Measurements from ENCODE around the gene PLXDC2.
"Not testable (repeated sequence)": the region's sequence is repeated elsewhere in the genome, so short reads cannot be mapped to it uniquely, and the experiment has no call there.

Gene PLXDC2

DNA sequence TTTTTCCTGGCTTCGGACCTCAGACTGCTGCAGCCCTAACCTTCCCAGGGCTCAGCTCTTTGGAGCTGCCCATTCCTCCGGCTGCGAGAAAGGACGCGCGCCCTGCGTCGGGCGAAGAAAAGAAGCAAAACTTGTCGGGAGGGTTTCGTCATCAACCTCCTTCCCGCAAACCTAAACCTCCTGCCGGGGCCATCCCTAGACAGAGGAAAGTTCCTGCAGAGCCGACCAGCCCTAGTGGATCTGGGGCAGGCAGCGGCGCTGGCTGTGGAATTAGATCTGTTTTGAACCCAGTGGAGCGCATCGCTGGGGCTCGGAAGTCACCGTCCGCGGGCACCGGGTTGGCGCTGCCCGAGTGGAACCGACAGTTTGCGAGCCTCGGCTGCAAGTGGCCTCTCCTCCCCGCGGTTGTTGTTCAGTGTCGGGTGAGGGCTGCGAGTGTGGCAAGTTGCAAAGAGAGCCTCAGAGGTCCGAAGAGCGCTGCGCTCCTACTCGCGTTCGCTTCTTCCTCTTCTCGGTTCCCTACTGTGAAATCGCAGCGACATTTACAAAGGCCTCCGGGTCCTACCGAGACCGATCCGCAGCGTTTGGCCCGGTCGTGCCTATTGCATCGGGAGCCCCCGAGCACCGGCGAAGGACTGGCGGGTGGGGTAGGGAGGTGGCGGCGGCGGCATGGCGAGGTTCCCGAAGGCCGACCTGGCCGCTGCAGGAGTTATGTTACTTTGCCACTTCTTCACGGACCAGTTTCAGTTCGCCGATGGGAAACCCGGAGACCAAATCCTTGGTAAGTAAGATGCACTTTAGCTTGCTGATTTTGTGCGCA is at the start of gene PLXDC2:
TSS of gene PLXDC2 (plus strand) at position 22 of the 820 bp plus-strand sequence.
- DNase-seq (ENCODE audit: low read depth): no peak

DNA sequence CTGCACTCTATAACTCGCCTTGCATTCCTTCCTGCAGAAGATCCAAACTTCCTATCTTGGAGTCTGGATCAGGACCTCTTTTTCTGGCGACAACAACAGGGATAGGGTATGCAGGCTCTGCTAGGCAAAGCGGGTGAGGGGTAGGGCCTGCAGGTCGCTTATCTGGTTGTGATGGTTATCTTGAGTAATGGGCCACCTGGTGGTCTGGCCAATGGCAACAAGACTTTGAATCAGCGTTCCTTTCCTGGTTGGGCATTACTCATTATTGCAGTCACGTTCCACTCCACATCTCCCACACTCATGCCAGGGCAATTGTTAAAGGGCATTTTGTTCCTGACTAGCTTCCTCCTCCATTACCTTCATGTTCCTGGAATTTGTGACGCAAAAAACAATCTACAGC is 48.4 kb upstream of the PLXDC2 start:
- DNase-seq (ENCODE audit: low read depth): no peak

DNA sequence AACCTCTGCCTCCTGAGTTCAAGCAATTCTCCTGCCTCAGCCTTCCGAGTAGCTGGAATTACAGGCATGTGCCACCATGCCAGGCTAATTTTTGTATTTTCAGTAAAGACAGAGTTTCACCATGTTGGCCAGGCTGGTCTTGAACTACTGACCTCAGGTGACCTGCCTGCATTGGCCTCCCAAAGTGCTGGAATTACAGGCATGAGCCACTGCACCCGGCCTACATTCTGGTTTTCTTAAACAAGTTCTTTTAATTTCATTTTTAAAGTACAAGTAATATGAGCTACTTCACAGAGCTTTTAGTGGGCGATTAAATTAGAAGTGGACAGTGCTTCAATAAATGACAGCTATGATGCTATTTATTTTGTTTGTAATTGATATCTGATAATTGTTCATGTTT is 46.4 kb upstream of the PLXDC2 start:
- not testable (repeated sequence) for DNase-seq (ENCODE audit: low read depth)

DNA sequence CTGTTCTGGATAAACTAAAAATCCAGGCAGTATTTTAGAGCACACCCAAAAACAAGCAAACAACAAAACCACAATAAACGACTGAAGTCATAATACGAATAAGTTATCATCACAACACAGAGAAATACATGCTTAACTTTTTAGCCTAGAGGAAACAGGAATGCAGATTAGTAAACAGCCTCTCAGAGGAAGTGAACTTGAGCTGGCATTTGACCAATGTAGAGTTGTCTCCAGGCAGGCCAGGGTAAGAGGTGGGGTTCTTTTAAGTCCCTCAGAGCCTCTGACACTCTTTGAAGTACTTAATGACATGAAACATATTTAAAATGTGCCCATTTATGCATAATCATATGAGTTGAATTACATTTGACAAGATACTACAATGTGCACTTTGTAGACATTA is 43.3 kb upstream of the PLXDC2 start:
- DNase-seq (ENCODE audit: low read depth): no peak

DNA sequence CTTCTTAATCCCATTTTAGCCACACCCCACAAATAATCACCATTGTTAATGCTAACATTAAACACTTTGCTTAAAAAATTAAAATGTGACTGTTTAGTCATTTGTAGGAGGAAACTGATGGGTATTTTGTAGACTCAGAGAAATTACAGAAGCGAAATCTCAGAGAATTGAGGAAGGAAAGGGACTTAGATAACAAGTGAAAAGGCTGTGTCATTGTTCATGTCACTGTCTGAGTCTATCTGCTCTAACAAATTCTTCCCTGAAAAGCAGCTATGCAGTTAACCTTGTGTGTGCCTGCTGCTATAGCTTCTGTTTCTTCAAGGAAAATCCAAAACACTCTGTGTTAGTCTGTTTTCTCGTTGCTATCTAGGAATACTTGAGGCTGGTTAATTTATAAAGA is 40.9 kb upstream of the PLXDC2 start:
- DNase-seq (ENCODE audit: low read depth): no peak

DNA sequence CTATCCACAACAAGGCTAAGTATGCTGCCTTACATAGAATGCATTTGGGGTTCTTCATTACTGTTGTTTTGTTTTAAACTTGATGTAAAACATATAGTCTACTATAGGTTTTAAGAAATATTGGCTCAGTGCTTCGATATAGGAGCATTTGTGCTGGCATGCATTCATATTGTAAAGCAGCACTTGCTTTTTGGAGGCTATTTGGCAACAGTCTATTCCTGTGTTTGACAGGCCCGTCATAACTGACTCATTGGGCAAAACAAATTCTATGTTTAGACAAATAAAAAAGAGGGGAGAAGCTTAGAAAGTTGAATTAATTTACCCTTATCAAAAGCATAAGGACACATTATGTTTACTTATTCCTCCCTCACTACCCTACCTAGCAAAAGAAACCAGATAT is 38.4 kb upstream of the PLXDC2 start:
- DNase-seq (ENCODE audit: low read depth): no peak

DNA sequence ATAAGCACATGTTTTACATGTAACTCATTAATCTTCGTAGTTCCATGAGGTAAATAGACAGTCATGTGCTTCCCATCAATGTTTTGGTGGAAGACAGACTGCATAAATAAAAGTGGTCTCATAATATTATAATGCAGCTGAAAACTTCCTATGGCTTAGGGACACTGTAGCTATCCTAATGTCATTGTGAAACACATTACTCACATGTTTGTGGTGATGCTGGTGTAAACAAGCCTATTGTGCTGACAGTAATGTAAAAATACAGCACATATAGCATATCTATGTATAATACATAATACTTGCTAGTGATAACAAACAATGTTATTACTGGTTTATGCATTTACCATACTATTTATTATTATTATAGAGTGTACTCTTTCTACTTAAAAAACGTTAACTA is 37.2 kb upstream of the PLXDC2 start:
- no peak for DNase-seq (ENCODE audit: low read depth)

DNA sequence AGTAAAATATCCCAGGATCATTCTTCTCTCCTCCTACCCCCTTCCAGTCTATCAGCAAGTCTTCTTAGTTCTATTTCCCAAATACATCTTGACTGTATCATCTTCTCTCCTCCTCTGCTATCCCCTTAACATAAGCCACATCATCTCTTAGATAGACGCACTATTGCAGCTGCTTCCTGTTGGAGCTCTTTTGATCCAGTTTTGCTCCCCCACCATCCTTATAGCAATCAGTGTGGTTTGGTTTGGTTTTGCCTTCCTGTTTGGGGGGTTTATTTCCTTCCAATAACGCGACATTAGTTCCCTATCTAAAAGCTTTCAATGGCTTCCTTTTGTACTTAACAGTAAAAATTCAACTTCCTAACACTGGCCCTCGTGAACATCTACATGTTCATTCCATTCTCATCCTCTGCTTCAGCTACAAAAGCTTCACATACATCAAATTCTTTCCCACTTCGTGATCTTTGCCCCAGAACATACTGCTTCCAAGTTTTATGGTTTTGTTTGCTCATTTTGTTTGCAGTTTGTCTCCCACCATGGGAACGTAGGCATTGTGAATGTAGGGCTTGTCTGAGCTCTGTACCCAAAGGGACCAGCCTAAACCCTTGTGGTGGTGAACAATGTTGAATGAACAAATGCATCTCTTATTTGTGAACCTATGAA is 33.7 kb upstream of the PLXDC2 start:
- no peak for DNase-seq (ENCODE audit: low read depth)

DNA sequence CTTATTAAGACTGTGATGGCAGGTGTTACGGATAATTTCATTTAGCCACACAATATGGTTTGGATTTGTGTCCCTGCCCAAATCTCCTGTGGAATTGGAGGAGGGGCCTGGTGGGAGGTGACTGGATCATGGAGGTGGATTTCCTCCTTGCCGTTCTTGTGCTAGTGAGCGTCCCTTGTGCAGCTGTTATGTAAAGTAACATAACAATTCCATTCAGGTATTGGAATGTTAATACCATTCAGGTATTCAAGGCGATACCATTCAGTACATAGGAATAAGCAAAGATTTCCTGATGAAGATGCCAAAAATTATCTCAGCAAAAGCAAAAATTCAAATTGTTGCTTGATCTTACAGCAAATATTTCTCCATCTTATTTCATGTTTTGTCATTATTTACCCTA is 32.5 kb upstream of the PLXDC2 start:
- no peak for DNase-seq (ENCODE audit: low read depth)

DNA sequence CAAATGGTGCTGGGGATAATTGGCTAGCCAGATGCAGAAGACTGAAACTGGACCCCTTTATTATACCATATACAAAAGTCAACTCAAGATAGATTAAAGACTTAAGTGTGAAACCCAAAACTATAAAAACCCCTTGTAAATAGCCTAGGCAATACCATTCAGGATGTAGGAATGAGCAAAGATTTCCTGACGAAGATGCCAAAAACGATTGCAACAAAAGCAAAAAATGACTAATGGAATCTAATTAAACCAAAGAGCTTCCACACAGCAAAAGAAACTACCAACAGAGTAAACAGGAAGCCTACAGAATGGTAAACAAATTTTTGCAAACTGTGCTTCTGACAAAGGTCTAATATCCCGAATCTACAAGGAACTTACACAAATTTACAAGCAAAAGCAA is 30.9 kb upstream of the PLXDC2 start:
- no peak for DNase-seq (ENCODE audit: low read depth)

DNA sequence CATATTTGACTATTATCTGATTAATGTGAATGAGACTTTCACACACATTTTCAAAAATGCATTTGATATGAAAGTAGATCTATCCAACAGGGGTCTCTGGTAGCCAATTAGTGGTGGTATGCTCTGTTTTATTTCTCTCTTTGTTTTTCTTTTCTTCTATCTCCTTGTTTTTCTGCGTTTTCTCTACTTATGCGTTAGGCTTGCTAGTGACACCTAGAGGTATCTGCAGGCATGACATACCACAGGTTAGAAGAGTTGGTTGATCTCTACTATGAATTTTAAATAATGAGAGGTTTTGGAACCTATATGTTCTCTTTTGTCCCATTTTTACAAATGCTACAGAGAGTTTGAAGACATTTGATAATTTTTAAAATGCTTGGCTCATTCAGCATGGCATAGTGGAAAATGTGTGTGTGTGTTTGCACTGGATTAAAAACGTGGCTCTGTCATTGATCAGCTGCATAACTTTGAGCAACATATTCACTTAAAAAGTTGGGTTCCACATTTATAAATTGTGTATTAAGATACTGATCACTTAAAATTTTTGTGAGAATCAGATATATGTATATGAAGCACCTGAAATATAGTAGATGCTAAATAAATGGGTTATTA is 28.1 kb upstream of the PLXDC2 start:
- DNase-seq (ENCODE audit: low read depth): no peak

DNA sequence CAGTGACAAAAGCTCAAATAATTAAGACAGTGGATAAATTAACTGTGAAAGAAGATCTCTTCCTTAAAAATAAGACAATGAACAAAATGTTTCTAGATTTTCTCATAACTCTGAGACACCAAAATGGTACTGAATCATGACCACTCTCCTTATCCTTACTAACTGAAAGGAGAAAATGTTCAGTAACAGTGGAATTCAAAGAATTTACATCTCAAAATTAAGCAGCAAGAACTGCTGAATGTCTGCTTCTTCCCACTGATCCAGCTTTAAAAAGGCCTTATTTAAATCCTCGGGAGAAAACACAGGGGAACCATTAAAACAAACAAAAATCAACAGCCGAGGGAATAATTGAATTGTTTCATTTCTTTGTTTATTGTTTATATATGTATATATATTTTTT is 27.3 kb upstream of the PLXDC2 start:
- no peak for DNase-seq (ENCODE audit: low read depth)

DNA sequence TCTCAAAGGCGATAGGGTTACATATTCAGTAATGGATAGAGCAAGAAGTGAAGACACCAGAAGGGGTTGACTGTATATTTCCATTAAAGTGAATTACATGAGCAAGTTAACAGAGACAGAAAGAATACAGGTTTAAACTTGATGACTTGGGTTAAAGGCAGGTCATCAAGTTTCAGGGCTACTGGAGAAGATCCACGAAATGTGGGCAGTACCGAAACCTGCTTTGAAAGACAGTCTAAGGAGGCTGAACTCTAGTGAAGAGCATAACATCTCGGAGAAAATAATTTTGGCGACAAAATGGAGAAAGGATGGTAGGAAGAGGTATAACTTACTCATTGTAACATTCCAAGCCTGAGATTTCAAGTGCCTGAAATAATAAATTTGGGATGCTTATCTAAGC is 26.6 kb upstream of the PLXDC2 start:
- no peak for DNase-seq (ENCODE audit: low read depth)

DNA sequence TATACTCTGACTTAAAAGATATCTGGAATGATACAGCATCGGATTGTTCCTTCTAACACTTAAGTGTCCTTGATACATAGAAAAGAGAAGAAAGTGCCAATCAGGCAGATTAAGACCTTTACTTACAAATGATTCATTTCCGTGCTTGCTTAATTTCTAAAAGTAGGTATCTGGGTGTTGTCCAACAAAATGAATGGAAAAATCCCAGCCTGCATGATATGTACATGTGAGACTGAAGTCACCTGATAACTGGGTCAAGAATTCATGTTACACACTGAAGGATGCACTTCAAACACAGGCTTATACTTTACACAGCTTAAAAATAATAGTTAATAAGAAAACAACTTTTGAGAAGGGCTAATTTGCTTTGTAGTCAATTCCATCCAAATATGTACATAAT is 25.2 kb upstream of the PLXDC2 start:
- no peak for DNase-seq (ENCODE audit: low read depth)

DNA sequence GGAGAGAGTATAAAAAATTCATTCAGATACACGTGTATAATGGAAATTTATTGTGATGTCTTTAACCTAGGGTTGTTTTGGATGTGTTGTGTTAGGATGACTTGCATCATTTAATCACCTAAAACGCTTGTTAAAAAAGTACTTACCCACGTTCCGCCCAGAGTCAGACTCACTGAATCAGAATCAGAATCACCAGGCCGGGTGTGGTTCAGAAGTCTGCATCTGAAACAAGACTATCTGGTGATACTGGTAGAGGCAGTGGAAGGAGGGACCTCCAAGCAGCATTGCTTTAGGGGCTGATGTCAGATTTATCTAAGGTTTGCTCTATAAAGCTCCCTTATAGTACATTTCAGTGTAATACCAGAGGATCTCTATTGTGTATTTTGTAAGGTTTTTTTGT is 20.5 kb upstream of the PLXDC2 start:
- DNase-seq (ENCODE audit: low read depth): no peak

DNA sequence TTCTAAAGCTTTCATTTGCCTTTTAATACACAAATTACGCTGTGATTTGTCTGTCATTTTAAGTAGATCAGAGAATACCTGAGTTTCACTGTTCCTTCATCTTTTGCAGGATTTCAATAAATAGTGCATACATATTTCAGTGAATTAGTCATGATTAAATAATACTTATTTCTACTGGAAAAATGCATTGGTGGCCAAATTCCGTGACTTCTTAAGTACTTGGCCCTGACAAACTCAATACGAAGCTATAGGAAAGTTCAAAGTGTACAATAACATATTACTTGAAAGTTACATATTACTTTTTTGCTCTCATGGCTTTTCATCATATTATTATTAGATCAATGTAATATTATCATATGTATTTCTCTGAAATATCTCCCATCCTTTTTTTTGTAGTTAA is 16.1 kb upstream of the PLXDC2 start:
- no peak for DNase-seq (ENCODE audit: low read depth)

DNA sequence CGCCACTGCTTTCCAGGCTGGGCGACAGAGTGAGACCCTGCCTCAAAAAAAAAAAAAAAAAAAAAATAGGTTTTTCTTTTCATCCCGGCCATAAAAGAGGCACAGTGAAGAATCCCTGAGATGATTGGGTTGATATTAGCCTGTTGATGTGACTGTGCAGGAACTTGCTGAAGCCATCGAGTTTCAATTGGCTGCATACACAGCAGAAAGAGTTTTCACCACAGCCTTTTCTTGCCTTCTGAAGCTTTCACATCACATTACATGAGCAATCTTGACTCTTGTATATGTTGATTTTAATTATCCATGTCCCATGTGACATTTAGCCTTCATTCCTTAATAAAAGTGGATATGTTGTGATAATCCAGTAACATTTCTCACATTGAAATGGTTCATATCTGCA is 14.9 kb upstream of the PLXDC2 start:
- DNase-seq (ENCODE audit: low read depth): no peak

DNA sequence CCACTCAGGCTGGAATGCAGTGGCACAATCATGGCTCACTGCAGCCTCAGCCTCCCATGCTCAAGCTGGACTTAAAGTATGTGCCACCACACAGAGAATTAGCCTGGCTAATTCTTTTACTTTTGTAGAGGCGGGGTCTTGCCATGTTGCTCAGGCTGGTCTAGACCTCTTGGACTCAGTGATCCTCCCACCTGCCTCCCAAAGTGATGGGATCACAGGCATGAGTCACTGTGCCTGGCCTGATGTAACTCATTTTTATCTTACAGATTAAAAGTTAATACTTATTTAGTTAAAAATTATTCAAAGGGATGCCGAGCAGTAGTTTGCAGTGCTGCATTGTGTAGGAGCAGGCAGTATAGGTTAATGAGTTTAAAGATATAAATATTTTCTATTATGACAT is 12.6 kb upstream of the PLXDC2 start:
- DNase-seq (ENCODE audit: low read depth): no peak

DNA sequence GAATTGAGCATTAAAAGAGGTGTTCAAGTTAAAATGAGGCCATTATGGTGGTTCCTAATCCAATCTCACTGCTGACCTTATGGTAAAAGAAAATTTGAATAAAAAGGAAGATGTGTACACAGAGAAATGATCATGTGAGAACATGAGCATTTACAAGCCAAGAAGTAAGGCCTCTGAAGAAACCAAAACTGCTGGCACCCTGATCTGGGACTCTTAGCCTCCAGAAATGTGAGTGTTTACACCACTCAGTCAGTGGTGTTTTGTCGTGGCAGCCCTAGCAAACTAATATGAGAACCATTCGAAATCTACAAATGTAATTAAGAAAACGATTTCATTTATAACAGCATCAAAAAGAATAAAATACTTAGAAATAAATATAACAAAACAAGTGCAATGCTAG is 6.8 kb upstream of the PLXDC2 start:
- DNase-seq (ENCODE audit: low read depth): no peak

DNA sequence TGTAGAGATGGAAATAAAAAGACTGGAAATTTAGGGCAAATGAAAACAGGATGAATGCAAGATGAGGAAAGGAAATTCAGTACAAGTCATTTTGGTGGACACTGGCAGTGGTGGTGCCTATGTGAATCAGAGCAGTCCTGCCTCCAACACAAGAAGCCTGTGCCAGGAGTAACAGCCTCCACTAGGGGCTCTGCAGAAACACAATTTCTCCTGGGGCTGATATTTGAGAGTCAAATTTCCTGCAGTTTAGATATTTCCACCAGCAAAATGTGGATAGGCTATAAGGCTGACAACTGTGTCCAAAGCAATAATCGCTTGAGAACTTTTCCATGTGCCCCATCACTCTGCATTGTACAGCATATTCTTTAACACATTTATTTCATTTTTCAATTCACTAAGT is 4.7 kb upstream of the PLXDC2 start:
- no peak for DNase-seq (ENCODE audit: low read depth)

DNA sequence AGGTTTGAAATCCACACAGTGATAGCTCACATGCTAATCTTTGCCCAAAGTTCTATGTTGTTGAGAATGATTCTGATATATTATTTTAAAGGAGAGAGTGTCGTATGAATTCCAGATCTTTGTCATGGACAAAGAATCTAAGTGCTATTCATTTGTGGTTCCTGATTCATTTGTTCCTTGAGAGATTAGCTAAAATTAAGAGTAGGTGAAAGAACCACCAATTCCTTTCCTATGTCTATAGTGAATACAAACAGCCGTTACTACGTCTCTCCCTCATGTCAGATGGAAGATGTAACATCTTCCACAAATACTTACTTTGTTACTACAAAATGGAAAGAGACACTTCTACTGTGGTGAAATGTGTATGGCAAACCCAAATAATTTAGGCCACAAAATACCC is 3.3 kb upstream of the PLXDC2 start:
- DNase-seq (ENCODE audit: low read depth): no peak

DNA sequence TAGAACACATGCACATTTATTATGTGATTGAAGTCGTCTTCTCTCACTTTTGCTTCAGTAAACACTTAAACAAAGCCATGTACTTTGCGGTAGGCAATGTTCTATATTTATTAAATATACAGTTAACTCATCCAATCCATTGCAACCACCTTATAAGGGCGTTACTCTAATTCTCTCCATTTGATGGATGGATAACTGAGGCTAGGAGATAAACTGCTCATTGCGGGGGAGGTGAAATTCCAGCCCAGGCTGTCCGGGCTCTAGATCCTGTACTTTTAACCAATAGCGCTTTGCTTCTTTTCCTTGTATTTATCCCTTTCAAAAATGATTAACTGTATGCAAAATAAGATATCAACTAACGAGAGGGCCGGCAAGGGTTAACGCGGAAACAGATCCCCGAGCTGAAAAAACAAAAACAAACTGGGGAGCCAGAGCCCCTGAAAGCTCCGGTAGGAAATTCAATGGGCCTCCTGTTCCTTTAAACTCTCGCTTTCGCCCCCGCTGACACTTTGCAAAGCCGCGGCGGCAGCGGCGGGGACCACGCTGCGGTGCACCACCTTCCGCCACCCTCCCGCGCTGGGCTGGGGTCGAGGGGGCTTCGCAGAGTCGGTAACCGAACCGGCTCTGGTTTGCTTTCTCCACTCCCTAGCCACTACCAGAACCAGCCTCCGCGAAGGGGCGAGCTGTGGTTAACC is 1.0 kb upstream of the PLXDC2 start:
- no peak for DNase-seq (ENCODE audit: low read depth)
